ENCODE results near the gene LRRC8C.

DNA sequence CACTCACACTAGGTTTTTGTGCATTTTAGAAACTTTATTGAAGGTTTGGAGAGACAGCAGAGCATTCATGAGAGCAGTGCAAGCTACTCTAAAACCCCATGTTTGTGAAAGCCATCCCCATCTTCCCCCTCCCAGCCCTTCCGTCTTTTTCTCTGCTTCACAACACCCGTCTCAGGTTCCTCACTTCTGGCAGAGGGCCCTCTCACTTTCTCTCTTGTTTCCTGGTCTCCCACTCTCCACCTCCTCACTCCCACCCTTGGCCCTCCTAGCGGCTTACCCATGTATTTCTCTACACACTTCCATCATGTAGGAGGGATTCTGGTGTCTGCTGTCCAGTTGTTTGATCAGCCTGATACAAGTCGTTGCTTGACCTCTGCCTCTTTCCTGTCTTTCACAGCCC, 92.7 kb downstream of the LRRC8C start:
- TF ChIP-seq, protein P1, sequence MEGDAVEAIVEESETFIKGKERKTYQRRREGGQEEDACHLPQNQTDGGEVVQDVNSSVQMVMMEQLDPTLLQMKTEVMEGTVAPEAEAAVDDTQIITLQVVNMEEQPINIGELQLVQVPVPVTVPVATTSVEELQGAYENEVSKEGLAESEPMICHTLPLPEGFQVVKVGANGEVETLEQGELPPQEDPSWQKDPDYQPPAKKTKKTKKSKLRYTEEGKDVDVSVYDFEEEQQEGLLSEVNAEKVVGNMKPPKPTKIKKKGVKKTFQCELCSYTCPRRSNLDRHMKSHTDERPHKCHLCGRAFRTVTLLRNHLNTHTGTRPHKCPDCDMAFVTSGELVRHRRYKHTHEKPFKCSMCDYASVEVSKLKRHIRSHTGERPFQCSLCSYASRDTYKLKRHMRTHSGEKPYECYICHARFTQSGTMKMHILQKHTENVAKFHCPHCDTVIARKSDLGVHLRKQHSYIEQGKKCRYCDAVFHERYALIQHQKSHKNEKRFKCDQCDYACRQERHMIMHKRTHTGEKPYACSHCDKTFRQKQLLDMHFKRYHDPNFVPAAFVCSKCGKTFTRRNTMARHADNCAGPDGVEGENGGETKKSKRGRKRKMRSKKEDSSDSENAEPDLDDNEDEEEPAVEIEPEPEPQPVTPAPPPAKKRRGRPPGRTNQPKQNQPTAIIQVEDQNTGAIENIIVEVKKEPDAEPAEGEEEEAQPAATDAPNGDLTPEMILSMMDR (IDR thresholded peaks at IDR 0.05; ENCODE audit: insufficient read depth, low read depth, low read length), result no peak
- TF ChIP-seq EZH2 (IDR thresholded peaks at IDR 0.05; ENCODE audit: insufficient read depth, low read length), result no peak

Measured in astrocyte (in vitro differentiated cells and primary cell).